DND-41 (cell line): ENCODE results near the gene MANSC1.

ENCODE experiments used
- ATAC-seq: fragments of 200-7000 bp; cut with Tn5 transposase; 3 replicates; pipeline ENCODE4 v1.9.1; 2021; ENCODE audit warnings: low read depth; ENCODE audit not compliant: insufficient read depth
- DNase-seq: peaks from one replicate; pipeline ENCODE4 v3.0.0-alpha.2; 2020
- H2AFZ ChIP-seq: 2 replicates; pipeline ENCODE4 v1.6.0; 2012; ENCODE audit warnings: low read depth, low read length
- H3K27ac ChIP-seq: 2 replicates; pipeline ENCODE4 v1.5.1; 2012; ENCODE audit warnings: low read length, inconsistent platforms
- H3K27me3 ChIP-seq: fragments of 200-600 bp; sonication (generic); 2 replicates; pipeline ENCODE4 v1.6.0; 2012; ENCODE audit warnings: low read length, mild to moderate bottlenecking, inconsistent platforms; ENCODE audit not compliant: insufficient read depth, poor library complexity
- H3K36me3 ChIP-seq: 2 replicates; pipeline ENCODE4 v1.5.1; 2012; ENCODE audit warnings: low read length, inconsistent platforms; ENCODE audit not compliant: insufficient read depth
- H3K4me1 ChIP-seq: 2 replicates; pipeline ENCODE4 v1.5.1; 2012; ENCODE audit warnings: mild to moderate bottlenecking, low read length; ENCODE audit not compliant: insufficient read depth
- H3K4me2 ChIP-seq: 2 replicates; pipeline ENCODE4 v1.6.0; 2012; ENCODE audit warnings: mild to moderate bottlenecking, moderate library complexity, low read length, inconsistent platforms; ENCODE audit not compliant: insufficient read depth
- H3K4me3 ChIP-seq, 2 experiments: fragments of 200-600 bp in 1 of 2; shearing (Covaris generic) in 1 of 2; 2 replicates each; pipeline ENCODE4 v1.5.1; 2012 to 2016; ENCODE audit warnings: inconsistent platforms in 2 of 2, low read length in 2 of 2, mild to moderate bottlenecking in 2 of 2, low read depth in 1 of 2, moderate library complexity in 1 of 2
- H3K79me2 ChIP-seq: 2 replicates; pipeline ENCODE4 v1.6.0; 2012; ENCODE audit warnings: low read length, inconsistent platforms; ENCODE audit not compliant: insufficient read depth
- H3K9ac ChIP-seq: 2 replicates; pipeline ENCODE4 v1.6.0; 2012; ENCODE audit warnings: low read depth, mild to moderate bottlenecking, inconsistent platforms, low read length, moderate library complexity
- H3K9me3 ChIP-seq: 2 replicates; pipeline ENCODE4 v1.5.1; 2012; ENCODE audit warnings: low read length, moderate library complexity, mild to moderate bottlenecking, inconsistent platforms; ENCODE audit not compliant: insufficient read depth, severe bottlenecking
- H4K20me1 ChIP-seq: 2 replicates; pipeline ENCODE4 v1.6.0; 2012; ENCODE audit warnings: low read length; ENCODE audit not compliant: insufficient read depth
- EZH2 ChIP-seq: IDR thresholded peaks from 3 replicates; pipeline ENCODE4 v1.6.1; 2012; ENCODE audit warnings: borderline replicate concordance, low read depth, mild to moderate bottlenecking, moderate library complexity, low read length, inconsistent platforms; ENCODE audit not compliant: severe bottlenecking
- TF ChIP-seq, protein P1 (sequence below): IDR thresholded peaks from 2 replicates; pipeline ENCODE4 v1.5.1; 2012; ENCODE audit warnings: borderline replicate concordance, low read length, moderate library complexity, mild to moderate bottlenecking; ENCODE audit not compliant: poor library complexity, severe bottlenecking; ENCODE audit errors: extremely low read depth

Gene MANSC1

GRCh38 chr12:12380949-12381593 lies 31.0 kb upstream of the MANSC1 start:
- Histone ChIP-seq H3K9me3 (no peaks in the 10 kb centered on the region), H3K27ac (no peak overlapping the region), H3K4me2 (no peak overlapping the region), H3K36me3 (no peaks in the 10 kb centered on the region), H3K4me1 (peaks cover 6% of the 10 kb centered on the region; the same call in 1 of the 2 replicates), H3K79me2 (0 out of 2 replicates have a peak, but pooled peaks cover 4% of the 10 kb centered on the region), H4K20me1 (no peaks in the 10 kb centered on the region), H3K9ac (no peak overlapping the region), H3K4me3 (no peak overlapping the region), H2AFZ (no peak overlapping the region), H3K27me3 (no peaks in the 10 kb centered on the region)
- DNase-seq: no peak
- no peak for TF ChIP-seq EZH2
- TF ChIP-seq, protein P1, sequence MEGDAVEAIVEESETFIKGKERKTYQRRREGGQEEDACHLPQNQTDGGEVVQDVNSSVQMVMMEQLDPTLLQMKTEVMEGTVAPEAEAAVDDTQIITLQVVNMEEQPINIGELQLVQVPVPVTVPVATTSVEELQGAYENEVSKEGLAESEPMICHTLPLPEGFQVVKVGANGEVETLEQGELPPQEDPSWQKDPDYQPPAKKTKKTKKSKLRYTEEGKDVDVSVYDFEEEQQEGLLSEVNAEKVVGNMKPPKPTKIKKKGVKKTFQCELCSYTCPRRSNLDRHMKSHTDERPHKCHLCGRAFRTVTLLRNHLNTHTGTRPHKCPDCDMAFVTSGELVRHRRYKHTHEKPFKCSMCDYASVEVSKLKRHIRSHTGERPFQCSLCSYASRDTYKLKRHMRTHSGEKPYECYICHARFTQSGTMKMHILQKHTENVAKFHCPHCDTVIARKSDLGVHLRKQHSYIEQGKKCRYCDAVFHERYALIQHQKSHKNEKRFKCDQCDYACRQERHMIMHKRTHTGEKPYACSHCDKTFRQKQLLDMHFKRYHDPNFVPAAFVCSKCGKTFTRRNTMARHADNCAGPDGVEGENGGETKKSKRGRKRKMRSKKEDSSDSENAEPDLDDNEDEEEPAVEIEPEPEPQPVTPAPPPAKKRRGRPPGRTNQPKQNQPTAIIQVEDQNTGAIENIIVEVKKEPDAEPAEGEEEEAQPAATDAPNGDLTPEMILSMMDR: no peak
- no peak for ATAC-seq

DNA sequence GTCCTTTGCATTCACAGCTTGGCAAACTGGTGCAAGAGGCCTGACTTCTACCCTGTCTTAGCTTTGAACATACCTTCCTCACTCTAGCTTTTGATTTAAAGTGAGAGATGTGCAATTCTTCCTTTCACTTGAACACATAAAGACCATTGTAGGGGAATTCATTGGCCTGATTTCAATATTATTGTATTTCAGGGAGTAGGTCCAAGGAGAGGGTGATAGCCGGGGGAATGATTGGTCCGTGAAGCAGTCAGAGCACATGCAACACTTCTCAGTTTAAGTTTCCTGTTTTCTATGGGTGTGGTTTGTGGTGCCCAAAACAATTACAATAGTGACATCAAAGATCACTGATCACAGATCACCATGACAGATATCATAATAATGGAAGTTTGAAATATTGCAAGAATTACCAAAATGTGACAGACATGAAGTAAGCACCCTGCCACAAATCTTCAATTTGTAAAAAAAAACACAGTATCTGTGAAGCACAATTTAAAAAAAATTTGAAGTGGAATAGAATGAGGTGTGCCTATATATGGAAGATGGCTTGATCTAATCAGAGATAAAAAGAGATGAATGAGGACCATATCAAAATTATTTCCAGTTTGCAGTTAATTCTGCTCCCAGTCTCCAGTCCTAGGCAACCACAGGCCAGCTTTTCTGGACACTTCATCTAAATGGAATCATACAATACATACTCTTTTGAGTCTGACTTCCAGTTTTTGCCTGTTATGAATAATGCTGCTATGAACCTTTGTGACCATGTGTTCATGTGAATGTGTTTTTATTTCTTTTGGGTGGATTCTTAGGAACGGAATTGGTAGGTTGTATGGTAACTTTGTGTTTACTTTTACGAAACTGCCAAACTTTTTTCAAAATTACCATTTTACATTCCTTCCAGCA lies 30.0 kb upstream of the MANSC1 start:
- Histone ChIP-seq H2AFZ (no peak overlapping the region), H3K79me2 (0 out of 2 replicates have a peak, but pooled peaks cover 4% of the 10 kb centered on the region), H3K4me1 (peaks cover 3% of the 10 kb centered on the region; the same call in 1 of the 2 replicates), H4K20me1 (no peaks in the 10 kb centered on the region), H3K27me3 (no peaks in the 10 kb centered on the region), H3K36me3 (no peaks in the 10 kb centered on the region), H3K4me3 (no peak overlapping the region), H3K9ac (no peak overlapping the region), H3K9me3 (no peaks in the 10 kb centered on the region), H3K27ac (no peak overlapping the region), H3K4me2 (no peak overlapping the region)
- DNase-seq (no peak), ATAC-seq (no peak)
- TF ChIP-seq, protein P1: no peak
- TF ChIP-seq EZH2: no peak

DNA sequence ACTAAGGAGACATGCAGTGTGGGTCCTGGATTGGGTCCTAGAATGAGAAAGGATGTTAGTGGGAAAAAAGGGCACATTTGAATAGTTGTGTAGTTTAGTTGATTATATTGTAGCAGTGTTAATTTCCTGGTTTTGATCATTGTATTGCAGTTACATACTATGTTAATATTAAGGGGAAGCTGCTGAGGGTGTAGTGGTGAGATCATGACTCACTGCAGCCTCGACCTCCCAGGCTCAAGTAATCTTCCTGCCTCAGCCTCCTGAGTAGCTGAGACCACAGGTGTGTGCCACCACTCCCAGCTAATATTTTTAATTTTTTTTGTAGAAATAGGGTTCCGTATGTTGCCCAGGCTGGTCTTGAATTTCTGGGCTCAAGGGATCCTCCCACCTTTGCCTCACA lies 28.6 kb upstream of the MANSC1 start:
- H3K4me3 ChIP-seq: no peak overlapping the region
- DNase-seq: no peak
- no peaks in the 10 kb centered on the region for H3K36me3 ChIP-seq
- no peak for TF ChIP-seq EZH2
- TF ChIP-seq, protein P1: no peak
- no peak overlapping the region for H3K27ac ChIP-seq
- H3K79me2 ChIP-seq: 0 out of 2 replicates have a peak, but pooled peaks cover 4% of the 10 kb centered on the region
- H3K9ac ChIP-seq: no peak overlapping the region
- H3K4me1 ChIP-seq: no peaks in the 10 kb centered on the region
- no peak for ATAC-seq
- H3K9me3 ChIP-seq: no peaks in the 10 kb centered on the region
- no peaks in the 10 kb centered on the region for H3K27me3 ChIP-seq
- no peak overlapping the region for H2AFZ ChIP-seq
- H3K4me2 ChIP-seq: no peak overlapping the region
- H4K20me1 ChIP-seq: no peaks in the 10 kb centered on the region
